Activated T-helper 17 cell treated with anti-CD3 and anti-CD28 coated beads, Interleukin-2, amount 50 U/mL, for 72 hours (primary cell): ENCODE measurements around the gene LCN1. TPM values are rescaled to one million over a fixed set of nuclear protein-coding genes. Genes with fewer than 3 reads are reported as not detected.
"Not testable (repeated sequence)": the region's sequence is repeated elsewhere in the genome, so short reads cannot be mapped to it uniquely, and the experiment has no call there.

Experiments used
- ATAC-seq: fragments of 150-1000 bp; cut with Tn5 transposase; replicated peaks from 2 replicates; pipeline ENCODE4 v1.10.0; 2021; ENCODE audit warnings: mild to moderate bottlenecking, moderate library complexity
- H3K27ac Mint-ChIP-seq: one replicate; pipeline ENCODE4 v1.8.0; 2022; ENCODE audit warnings: mixed read lengths
- H3K27me3 Mint-ChIP-seq: one replicate; pipeline ENCODE4 v1.8.0; 2022; ENCODE audit warnings: mixed read lengths
- H3K36me3 Mint-ChIP-seq: one replicate; pipeline ENCODE4 v1.8.0; 2022; ENCODE audit warnings: low read depth, mild to moderate bottlenecking, mixed read lengths
- H3K4me1 Mint-ChIP-seq: one replicate; pipeline ENCODE4 v1.8.0; 2022; ENCODE audit warnings: mixed read lengths
- H3K4me3 Mint-ChIP-seq: one replicate; pipeline ENCODE4 v1.8.0; 2022; ENCODE audit warnings: mild to moderate bottlenecking, mixed read lengths
- H3K9me3 Mint-ChIP-seq: one replicate; pipeline ENCODE4 v1.8.0; 2022; ENCODE audit warnings: mixed read lengths
- total RNA-seq, 2 donors: library from RNA; stranded (reverse); gene quantifications; one replicate each; pipeline ENCODE4 v1.2.3, GENCODE V29; 2022

Gene LCN1
- total RNA-seq, 2 donors from 2014 or later: not detected

DNA sequence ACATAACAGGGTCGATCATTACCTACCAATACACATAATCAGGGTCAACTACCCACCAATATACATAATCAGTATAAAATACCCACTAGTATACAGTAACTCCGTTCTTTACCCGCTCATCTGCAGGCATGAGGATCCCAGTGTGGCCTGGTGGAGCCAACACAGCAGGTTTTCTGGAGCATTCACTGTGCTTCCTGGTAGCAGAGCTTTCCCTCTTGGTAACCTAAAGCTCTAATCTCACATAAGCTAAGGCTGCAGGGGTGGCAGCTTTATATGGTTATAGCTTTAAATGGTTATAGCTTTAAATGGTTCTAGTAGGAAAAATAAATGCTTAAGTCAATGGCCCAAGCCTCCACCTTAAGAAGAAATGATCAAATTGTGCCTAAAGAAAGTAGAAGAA lies 11.9 kb downstream of the LCN1 start:
- Mint-ChIP-seq H3K9me3 (no peaks in the 10 kb centered on the region), H3K36me3 (no peaks in the 10 kb centered on the region), H3K27me3 (peaks cover 31% of the 10 kb centered on the region), H3K4me1 (no peaks in the 10 kb centered on the region), H3K4me3 (no peak overlapping the region), H3K27ac (no peak overlapping the region)
- no peak for ATAC-seq

DNA sequence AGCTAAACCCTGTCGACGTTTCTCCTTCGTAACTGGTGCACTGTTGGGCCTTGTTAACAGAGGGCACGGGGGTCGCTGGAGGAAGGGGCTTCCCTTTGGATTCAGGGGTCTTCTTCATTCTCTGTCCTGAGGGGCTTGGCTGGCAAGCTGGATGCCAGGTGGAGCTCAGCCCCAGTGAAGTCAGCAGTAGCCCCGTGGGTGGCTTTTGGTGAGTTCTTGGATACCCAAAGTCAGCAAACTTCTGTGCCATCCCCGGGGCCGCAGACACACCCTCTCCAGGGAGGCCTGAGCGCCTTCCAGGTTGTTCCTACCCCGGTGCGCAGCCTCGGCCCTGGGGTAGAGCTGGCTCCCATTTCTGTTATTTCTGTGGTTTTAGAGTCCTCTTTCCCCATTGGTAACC lies 12.4 kb downstream of the LCN1 start:
- Mint-ChIP-seq H3K36me3 (no peaks in the 10 kb centered on the region), H3K4me1 (no peaks in the 10 kb centered on the region), H3K27me3 (peaks cover 37% of the 10 kb centered on the region), H3K4me3 (no peak overlapping the region), H3K9me3 (no peaks in the 10 kb centered on the region), H3K27ac (no peak overlapping the region)
- no peak for ATAC-seq

- H3K27ac Mint-ChIP-seq, H3K9me3 Mint-ChIP-seq, H3K4me3 Mint-ChIP-seq, ATAC-seq, H3K4me1 Mint-ChIP-seq, H3K36me3 Mint-ChIP-seq: not testable (repeated sequence)
- peaks cover 40% of the 10 kb centered on the region for H3K27me3 Mint-ChIP-seq
Measured at GRCh38 chr9:135534192-135534711, 13.0 kb downstream of the LCN1 start.

GRCh38 chr9:135534826-135535225 lies 13.6 kb downstream of the LCN1 start:
- H3K9me3 Mint-ChIP-seq, H3K36me3 Mint-ChIP-seq, H3K4me3 Mint-ChIP-seq, H3K4me1 Mint-ChIP-seq, H3K27ac Mint-ChIP-seq, ATAC-seq: not testable (repeated sequence)
- peaks cover 44% of the 10 kb centered on the region for H3K27me3 Mint-ChIP-seq

DNA sequence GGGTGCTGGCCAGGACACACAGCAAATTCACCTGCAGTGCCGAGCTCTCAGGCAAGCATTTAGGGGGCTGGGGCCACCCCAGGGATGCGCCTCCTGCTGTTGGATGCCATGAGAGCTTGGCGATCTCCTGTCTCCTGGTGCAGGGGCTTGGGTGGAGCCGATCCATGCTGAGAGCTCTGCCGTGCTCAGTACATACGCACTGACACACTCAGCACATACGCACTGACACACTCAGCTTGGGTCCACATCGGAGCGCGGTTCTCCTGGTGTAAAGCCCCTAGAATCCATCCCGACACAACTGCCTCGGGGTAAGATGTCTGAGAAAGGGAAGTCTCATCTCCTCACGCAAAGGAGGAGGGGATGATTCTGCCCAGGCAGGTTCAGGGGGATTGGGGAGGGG lies 14.4 kb downstream of the LCN1 start:
- not testable (repeated sequence) for H3K4me3 Mint-ChIP-seq, H3K36me3 Mint-ChIP-seq, ATAC-seq, H3K4me1 Mint-ChIP-seq, H3K9me3 Mint-ChIP-seq, H3K27ac Mint-ChIP-seq
- H3K27me3 Mint-ChIP-seq: peaks cover 51% of the 10 kb centered on the region

GRCh38 chr9:135536216-135536615 lies 15.0 kb downstream of the LCN1 start:
- Mint-ChIP-seq H3K4me3 (no peak overlapping the region), H3K4me1 (no peaks in the 10 kb centered on the region), H3K27ac (no peak overlapping the region), H3K36me3 (no peaks in the 10 kb centered on the region), H3K9me3 (no peaks in the 10 kb centered on the region), H3K27me3 (peaks cover 51% of the 10 kb centered on the region)
- ATAC-seq: peak; percentile 59

- H3K27me3 Mint-ChIP-seq: peaks cover 33% of the 10 kb centered on the region
- not testable (repeated sequence) for ATAC-seq
Measured at GRCh38 chr9:135543262-135543894, 22.1 kb downstream of the LCN1 start.

DNA sequence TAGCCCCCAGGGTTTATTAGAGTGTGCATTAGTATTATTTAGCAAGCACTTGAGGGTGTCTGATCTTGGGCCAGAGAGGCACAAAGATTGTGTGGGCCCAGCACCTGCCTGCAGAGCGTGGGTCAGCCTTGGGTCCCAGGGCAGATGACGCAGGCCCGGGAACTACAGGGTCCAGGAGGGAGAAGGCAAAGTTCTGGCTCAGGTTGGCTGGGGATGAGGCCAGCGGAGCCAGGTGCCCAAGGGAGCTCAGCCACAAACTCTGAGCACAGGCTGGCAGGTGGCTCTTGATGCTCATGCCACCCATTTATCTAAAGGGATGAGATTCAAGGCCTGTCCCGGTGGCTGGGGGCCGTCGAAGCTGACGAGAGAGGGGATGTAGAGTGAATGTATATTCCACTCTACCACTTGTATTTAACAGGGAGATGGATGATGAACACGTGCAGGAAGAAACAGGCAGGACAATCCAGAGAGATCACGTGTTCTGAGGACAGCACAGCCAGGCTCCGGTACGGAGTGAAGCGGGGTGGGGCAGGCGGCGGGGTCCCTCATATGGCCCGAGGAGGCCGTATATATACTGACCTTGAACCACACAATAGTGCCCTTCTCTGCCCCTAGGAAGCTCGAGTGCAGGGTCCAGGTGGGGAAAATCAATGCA lies 23.9 kb downstream of the LCN1 start:
- H3K36me3 Mint-ChIP-seq: no peaks in the 10 kb centered on the region
- H3K27me3 Mint-ChIP-seq: peaks cover 20% of the 10 kb centered on the region

More at GRCh38 chr9:135543262-135543894, 22.1 kb downstream of the LCN1 start:
- H3K4me1 Mint-ChIP-seq, H3K27ac Mint-ChIP-seq, H3K9me3 Mint-ChIP-seq, H3K36me3 Mint-ChIP-seq, H3K4me3 Mint-ChIP-seq: not testable (repeated sequence)

DNA sequence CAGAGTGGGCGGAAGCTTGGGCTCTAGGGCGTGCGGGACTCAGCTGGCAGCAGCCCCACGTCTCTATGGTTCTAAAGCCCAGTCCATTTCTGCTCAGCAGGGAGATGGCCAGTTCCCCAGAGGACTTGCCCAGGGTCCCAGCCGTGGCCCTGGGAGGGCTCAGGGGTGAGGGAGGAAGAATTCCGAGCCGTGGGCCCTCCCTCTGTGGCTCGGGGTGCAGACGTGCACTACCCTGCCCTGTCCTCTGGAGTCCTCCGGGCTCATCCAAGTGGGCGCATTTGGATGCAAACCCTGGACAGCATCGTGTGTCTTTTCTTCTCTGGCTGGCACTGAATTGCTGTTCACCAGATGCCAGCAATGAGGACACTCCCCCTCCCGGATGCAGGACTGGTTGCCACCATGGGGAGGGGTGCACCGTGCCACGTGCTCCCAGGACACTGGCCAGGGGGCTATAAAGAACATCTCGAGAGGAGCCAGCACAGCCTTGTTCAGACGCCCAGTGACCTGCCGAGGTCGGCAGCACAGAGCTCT lies 24.5 kb downstream of the LCN1 start, which contains the start of gene OBP2A:
Gene OBP2A (plus strand): TSS at position 481 of the 531 bp plus-strand sequence. CDS start 55 bp downstream, outside the sequence.
- ATAC-seq, H3K4me3 Mint-ChIP-seq, H3K27ac Mint-ChIP-seq, H3K36me3 Mint-ChIP-seq, H3K4me1 Mint-ChIP-seq, H3K9me3 Mint-ChIP-seq: not testable (repeated sequence)
- peaks cover 18% of the 10 kb centered on the region for H3K27me3 Mint-ChIP-seq

More for the DNA sequence above, 23.9 kb downstream of the LCN1 start:
- H3K27ac Mint-ChIP-seq: no peak overlapping the region
- H3K9me3 Mint-ChIP-seq: no peaks in the 10 kb centered on the region
- H3K4me3 Mint-ChIP-seq: no peak overlapping the region
- no peak for ATAC-seq
- H3K4me1 Mint-ChIP-seq: no peaks in the 10 kb centered on the region

DNA sequence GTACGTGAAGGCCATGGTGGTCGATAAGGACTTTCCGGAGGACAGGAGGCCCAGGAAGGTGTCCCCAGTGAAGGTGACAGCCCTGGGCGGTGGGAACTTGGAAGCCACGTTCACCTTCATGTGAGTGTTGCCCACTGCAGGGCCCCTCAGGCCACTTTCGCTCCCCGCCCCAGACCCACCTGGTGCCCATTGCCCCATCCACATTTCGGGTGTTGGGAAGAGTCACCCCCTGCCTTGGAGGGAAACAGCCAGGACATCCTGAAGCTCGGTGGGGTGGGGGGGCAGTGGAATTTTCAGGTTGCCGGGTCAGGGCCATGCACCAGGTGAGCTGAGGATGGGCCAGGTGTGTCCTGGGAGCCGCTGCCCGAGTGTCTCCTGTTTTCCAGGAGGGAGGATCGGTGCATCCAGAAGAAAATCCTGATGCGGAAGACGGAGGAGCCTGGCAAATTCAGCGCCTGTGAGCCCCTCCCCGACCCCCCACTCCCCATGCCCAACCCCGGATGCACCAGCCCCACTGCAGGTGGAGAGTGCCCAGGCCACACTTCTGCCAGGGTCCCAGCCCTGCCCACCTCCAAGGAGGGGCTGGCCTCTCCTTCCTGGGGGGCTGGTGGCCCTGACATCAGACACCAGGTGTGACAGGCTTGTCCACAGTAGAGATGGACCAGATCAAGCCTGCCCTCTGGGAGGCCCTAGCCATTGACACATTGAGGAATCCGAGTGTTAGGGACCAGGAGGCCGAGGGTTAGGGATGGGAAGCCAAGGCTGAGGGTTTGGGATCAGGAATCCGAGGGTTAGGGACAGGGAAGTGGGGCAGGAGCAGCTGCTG lies 25.8 kb downstream of the LCN1 start:
- H3K4me1 Mint-ChIP-seq, H3K36me3 Mint-ChIP-seq, H3K4me3 Mint-ChIP-seq, H3K9me3 Mint-ChIP-seq, ATAC-seq, H3K27ac Mint-ChIP-seq: not testable (repeated sequence)
- peaks cover 20% of the 10 kb centered on the region for H3K27me3 Mint-ChIP-seq

DNA sequence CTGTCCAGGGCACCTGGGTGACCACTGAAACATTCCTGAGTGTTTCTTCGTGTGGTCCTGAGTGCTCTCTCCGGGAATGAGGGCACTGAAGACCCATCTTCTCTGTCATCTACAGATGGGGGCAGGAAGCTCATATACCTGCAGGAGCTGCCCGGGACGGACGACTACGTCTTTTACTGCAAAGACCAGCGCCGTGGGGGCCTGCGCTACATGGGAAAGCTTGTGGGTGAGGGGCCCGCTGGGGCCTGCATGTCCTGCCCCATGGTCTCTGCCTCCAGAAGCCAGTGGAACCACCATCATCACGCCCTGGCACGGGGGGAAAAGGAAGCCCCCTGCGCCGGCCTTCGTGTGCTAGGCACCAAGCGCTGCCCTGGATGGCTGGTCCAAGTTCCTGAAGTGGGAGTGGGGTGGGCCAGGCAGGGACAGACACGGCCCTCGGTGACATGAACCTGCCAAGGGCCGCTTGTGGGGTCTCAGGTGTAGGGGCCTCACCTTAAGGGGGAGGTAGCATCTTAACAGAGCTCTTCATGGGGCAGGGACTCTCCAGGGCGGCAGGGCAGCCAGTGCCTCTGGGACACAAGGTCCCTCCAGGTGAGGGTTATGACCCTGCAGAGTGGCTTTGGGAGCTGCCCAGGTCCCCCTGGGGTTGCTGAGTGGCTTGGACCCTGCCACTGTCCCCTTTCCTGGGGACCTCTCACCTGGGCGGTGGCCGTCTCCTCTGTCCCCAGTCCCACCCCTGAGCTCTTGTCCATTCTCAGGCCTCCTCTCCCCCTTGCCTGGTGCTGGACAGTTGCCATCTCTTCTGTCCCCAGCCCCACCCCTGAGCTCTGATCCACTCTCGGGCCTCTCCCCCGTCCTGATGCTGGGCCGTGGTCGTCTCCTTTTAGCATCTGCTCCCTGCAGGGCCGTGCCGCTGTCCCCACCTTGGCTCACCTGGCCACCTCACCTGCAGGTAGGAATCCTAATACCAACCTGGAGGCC lies 26.8 kb downstream of the LCN1 start:
- no peak for ATAC-seq
- Mint-ChIP-seq H3K4me3 (no peak overlapping the region), H3K36me3 (no peaks in the 10 kb centered on the region), H3K27ac (no peak overlapping the region), H3K27me3 (peaks cover 12% of the 10 kb centered on the region), H3K4me1 (no peaks in the 10 kb centered on the region), H3K9me3 (no peaks in the 10 kb centered on the region)

DNA sequence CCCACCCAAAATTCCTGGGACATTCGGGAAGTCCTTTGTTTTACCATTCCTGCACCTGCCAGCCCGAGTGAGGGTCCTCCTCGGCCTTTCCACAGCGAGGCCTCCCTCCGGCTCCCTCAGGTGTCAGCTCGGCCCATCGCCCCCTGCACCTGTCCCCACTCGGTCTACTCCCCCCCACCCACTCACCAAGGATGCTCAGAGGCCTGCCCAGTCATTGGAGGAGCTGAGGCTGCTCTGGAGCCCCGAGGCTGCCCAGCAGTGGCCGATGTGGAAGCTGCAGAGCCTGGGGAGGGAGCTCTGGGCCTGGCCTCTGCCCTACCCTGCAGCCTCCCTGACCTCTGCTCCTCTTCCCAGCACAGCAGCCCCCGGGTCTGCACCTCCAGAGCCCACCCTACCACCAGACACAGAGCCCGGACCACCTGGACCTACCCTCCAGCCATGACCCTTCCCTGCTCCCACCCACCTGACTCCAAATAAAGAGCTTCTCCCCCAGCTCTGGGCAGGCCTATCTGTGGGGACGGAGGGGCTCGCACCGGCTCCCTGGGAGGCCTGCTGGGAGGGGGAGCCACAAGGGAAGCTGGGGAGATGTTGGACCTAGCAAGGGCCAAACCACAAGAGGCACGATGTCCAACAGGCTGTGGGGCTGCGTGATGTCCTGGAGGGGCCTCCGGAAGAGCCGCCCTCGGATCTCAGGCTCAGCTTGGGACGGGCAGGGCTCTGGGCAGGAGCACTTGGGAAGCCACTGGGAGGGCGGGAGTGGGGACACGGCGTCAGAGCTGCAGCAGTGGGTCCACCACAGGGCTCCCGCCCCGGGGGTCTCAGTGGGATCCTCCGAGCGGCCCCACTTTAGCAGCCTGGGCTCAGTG lies 28.5 kb downstream of the LCN1 start:
- not testable (repeated sequence) for H3K36me3 Mint-ChIP-seq, ATAC-seq

More for the DNA sequence above, 28.5 kb downstream of the LCN1 start:
- not testable (repeated sequence) for H3K27ac Mint-ChIP-seq, H3K4me3 Mint-ChIP-seq, H3K4me1 Mint-ChIP-seq, H3K27me3 Mint-ChIP-seq, H3K9me3 Mint-ChIP-seq
